HG03025 (cell line): ENCODE results near the gene KIAA1755.

Experiments used
- ATAC-seq: cut with Tn5 transposase; IDR thresholded peaks from one replicate; pipeline ENCODE4 v1.9.1; 2021; ENCODE audit warnings: mild to moderate bottlenecking, moderate library complexity; ENCODE audit not compliant: unreplicated experiment, low FRiP score

The KIAA1755 gene

DNA sequence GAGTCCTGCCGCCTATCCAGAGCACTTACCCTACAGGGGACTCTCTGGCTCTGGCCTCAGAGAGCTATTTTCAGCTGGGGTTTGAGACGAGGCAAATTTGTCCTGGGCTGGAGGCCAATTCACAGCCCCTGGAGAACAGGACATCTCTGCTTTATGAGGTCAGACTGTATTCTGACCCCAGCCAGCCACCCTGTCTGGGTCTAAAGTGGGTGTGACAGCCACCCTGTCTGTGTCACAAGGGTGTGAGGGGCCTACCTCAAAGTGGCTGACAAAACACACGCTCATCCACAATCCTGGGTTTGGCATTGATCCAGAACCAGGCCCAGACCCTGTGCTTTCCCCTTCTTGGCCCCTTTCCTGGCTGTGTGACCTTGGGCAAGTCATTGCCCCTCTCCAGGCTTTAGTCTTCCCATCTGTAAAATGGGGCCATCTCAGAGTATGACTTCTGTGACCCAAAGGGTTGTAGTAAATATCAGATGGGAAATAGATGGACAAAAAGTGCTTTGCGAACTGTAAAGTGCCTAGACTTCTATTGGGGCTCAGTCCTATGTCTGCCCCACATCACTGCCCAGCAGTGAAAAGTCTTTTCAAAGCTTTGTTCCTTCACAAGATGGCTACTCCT lies 51.4 kb downstream of the KIAA1755 start:
- no peak for ATAC-seq

DNA sequence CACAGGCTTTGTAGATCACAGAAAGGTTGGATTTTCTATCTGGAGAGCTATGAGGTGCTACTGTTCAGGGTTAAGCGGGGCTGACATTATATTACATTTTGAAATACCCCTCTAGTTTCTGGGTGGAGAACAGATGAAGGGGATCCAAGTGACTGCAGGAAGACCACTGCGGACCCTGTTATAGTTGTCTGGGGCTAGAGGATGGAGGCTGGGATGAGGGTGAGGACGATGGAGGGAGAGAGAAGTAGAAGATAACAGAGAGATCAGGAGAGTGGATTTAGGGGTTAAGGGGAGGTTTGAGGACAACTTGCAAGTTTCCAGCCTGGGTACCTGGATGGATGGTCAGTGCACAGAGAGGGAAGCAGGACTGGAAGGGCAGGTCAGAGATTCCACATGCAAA lies 52.0 kb downstream of the KIAA1755 start:
- no peak for ATAC-seq

DNA sequence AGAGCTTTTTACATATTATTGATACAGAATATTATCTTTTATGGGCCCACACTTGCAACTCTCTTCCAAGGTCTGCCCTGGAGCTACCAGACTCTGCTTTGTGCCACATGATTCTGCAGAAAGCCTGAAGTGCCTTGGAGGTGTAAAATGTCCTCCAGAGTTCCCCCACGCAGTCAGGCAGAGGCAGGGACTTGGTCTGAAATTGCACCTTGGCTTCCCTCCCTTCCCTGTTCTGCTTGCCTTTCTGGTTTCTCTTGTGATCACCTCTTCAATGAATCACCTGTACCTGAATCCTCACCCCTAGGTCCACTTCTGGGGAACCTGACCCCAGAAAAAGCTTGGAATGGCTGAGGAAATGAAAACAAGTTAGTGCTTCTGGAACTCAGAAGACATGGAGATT lies 52.4 kb downstream of the KIAA1755 start:
- no peak for ATAC-seq

DNA sequence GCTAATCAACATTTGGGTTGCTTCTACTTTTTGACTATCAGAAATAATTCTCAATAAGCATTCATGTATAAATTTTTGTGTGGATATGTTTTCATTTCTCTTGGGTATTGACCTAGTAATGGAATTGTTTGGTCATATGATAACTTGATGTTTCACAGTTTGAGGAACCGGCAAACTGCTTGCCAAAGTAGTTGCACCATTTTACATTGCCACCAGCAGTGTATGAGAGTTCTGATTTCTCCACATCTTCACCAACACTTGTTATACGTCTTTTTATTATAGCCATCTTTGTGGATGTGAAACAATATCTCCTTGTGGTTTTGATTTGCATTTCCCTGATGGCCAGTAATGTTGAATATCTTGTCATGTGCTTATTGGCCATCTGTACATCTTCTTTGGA lies 52.9 kb downstream of the KIAA1755 start:
- no peak for ATAC-seq

DNA sequence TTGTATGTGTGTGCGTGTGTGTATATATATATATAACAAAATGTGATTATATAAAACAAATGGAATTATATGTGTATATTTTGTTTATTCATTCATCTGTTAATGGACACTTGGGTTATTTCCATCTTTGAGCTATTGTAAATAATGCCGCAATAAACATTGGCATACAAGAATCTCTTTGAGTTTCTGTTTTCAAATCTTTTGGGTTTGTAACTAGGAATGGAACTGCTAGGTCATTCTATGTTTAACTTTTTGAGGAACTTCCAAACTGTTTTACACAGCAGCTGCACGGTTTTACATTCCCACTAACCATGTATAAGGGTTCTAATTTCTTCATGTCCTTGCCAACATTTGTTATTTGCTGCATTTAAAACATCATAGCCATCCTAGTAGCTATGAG lies 55.5 kb downstream of the KIAA1755 start:
- no peak for ATAC-seq

DNA sequence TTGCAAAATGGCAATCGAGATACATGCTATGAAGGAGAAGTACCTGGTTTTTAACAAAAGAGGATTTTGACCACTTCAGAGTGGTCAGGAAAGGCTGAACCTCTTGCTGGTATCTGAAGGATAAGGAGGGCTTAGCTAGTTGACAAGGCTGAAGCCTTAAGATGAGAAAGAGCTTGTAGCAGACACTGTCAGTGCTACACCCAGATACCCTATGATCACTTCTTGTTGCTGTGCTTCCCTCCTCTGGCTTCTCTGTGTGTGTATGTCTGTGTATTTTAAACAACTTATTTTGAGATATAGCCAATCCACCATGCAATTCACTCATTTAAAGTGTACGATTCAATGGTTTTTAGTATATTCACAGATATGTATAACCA lies 56.6 kb downstream of the KIAA1755 start:
- no peak for ATAC-seq

DNA sequence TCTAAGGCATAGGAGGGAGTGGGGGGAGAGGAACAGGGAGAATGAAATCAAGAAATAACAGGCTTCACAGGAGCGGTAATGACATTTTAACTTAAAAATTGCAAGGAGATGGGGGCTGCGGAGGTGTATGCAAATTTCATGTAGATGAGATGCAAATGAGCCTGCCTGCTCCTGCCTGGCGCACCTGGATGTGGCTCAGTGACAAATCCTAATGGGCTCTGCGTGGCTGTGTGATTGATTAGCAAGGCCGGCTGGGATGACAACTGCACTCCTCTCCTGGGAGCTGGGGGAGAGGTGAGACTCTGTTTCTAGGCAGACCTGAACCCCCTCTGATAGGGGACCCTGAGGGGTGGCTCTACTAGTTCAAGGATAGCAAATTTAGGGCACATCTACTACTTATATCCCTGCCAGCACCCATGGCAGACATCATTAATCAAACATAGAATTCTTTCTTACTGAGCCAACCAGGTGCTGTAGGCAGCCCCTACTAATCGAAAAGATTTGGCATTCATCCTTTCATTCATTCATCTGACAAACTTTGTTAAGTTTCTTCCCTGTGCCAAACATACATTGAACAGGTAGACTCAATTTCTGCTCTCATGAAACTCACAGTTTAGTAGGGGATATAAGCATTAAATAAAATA lies 57.1 kb downstream of the KIAA1755 start:
- ATAC-seq = no peak

DNA sequence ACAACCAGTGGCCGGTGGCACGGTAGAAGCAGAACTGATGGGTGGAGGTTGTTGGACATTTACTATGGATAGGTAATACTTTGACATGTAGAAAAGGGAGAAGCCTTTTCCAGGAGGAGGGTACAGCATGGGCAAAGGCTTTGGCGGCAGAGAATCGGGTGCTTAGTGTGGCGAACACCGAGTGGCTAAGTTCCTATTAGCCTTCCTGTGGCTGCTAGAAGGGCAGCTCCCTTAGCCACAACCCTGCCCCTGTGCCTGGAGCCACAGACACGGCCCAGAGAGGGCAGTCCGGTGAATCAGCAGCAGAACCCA lies 57.6 kb downstream of the KIAA1755 start:
- ATAC-seq = no peak

DNA sequence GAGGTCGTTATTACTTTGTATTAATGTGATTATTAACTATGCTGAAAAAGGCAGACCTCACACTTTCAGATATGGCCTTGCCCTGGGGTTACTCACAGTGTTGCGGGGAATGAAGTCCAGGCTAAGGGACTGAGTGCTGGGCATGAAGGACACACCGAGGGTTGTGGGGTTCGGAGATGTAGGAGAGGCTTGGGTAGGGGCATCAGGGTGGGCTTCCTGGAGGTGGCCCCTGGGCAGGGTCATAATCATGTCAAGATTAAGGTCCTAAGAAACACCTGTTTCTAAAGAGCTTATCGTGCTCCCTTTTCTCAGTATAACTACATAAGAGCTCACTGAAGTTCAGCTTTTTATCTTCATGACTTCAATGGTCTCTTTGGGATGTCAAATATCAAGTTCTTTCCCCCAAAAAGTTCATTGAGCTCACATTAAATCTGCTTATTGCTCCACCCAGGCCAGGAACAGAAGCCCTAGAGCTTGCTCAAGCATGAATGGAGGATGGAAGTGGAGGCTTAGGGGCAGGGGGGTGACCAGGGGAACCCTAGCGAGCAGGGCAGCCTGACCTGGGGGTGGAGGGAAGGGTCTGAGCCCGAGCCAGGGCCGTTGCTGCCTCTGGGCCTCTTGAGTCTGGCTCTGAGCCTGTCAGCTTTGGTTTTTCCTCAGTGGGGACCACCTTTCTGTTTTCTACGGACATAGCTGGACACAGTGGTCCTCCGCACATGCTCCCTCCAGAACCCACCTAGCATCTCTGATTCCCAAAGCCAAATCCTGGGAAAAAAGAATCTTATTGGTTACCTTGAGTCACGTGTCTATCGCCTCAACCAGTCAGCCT lies 58.2 kb downstream of the KIAA1755 start:
- ATAC-seq = no peak

DNA sequence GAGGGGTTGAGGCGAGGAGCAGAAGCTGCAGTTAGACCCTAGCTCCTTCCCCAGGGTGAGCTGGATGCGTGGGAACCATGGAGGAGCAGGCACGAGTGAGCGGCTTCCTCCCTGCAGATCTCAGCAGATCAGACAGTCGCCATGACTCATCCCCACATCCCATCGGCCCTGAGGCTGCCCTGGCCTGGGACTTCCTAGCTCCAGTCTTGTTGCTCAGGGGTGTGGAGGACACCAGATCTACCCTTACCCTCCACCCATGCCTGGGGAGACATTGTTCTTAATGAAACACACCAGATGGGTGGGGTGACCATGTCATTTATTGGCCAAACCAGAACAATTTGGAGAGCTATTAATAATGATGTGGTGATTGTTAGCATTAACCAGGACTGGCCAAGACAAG lies 59.2 kb downstream of the KIAA1755 start:
- no peak for ATAC-seq

DNA sequence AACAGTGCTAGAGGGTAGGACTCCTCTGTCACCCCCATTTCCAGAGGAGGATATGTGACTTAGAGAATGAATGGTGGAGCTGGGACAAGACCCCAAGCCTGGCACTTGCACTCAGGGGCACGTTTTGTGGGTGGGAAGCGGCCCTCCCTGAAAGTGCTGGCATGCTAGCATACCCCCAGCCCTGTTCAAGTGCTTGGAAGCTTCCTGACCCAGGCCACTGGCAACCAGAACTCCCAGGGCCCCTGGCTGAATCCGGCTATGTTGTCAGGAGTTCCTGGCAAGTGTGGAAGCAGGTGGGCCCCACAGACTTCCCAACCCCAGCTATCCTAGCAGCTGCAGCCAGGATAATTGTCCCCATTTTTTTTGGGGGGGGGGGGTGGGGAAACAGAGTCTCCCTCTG lies 59.9 kb downstream of the KIAA1755 start:
- ATAC-seq = no peak

DNA sequence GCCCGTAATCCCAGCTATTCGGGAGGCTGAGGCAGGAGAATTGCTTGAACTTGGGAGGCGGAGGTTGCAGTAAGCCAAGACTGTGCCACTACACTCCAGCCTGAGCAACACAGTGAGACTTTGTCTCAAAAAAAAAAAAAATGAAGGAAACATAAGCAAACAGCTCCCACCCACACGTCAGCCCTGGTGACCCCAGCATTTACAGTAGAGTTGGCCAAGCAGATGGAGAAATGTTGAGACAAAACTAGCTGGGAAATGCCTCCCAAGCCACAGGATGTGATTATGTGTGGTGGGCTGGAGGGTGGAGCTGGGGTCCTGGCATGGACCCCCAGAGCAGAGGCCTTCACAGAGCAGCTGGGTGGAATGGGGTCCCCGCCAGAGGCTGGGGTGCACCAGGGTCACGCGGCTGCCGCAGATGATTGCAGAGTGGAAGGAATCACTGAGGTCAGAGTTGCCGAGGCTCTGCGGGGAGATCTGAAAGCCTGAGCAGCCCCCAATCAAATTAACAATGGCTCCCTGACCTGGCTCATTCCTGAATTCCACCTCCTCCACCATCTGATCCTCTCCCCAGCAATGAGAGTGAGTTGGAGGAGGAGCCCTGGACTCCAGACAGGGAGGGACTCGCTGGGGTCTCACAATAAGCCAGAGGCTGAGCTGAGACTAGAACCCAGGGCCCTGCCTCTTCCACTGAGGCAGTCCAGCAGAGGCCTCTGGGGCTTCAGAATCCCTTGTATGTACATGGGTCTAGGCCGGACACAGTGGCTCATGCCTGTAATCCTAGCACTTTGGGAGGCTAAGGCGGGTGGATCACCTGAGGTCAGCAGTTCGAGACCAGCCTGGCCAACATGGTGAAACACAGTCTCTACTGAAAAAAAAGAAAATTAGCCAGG lies 60.8 kb downstream of the KIAA1755 start:
- no peak for ATAC-seq

DNA sequence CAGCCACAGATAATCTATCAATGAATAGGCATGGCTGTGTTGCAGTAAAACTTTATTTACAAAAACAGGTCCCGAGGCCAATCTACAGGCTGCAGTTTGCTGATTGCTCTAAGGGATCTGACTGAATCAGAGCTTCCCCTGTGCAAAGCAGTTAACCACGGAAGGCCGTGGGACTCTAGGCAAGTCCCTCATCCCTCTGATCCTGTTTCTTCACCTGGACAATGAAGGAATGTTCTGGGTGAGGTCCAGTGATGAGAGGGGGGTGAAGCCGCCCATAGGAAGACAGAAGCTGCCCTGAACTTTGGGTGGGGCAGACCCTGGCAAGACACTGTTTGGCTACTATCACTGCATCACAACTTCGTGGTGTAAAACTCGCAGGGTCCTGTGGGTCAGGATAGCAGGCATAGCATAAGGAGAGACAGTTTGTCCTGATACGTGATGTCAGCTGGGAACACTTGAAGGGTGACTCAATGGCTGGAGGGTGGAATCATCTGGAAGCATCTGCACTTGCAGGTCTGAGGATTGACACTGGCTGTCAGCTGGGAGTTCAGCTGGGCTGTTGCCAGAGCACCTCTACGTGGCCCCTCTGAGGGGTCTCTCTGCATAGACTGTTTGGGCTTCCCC lies 62.2 kb downstream of the KIAA1755 start:
- ATAC-seq = no peak

DNA sequence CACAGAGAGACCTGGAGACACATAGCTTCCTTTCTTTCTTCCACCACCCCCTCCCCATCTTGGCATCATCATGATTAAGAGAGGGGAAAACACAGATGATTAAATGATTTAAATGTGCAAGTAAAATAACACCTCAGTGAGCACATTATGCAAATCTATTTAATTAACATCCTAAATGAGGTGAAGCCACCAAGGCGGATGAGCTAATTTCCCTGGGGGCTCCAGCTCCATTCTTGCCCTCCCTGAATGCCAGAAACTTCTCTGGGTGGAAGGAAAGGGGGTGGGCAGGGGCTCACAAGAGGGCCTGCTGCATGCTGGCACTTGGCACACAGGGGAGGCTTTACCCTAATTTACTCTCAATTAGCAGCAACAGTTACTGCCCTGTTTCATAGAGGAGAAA lies 62.9 kb downstream of the KIAA1755 start:
- ATAC-seq = no peak

DNA sequence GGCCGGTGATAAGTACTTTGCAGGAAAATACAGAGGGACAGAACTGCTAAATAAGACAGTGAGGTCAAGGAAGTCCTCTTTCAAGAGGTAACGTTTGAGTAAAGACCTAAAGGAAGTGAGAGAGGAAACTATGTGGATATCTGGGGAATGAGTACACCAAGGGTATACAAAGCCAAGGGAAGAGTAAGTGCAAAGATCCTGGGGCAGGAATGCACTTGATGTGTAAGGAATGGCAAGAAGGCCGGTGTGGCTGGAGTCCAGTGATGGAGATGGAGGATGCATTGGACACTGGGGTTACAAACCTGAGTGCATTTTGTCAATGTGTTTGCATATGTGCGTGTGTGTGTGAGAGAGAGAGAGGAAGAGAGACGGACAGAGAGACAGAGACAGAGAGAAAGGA lies 63.3 kb downstream of the KIAA1755 start:
- no peak for ATAC-seq

DNA sequence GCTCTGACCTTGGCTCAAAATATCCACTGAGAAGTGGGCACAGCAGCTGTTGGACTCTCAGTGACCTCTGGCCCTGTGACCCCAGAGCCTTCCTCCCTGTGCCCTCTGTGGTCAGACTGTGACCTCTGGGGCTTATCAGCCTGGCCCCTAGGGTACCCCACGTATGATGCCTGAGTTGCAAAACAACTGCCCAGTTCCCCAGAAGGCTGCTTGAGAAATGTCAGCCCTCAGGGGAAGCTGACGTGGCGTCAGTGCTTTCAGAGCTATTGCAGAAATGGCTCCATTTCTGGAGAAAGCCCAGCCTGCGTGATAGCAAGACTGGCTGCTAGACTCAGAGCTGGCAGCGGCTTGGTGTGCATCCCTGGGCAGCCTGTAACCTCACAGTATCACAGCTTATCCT lies 63.9 kb downstream of the KIAA1755 start:
- no peak for ATAC-seq

DNA sequence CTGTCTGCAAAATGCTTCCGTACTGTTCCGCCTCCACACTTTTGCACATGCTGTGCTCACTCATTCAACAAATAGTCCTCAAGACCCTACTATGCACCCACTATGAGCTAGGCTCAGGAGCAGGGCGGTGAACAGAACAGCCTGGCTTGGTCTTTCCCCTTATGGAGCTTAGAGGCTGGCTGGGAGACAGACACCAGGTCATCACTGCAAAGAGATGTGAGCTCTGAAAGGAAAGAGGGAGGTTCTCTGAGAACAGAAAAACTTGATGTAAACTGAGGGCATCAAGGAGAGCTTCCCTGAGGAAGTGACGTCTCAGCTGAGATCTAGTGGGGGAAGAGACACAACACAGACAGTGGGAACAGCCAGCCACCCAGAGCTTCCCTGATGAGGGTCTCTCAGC lies 64.5 kb downstream of the KIAA1755 start:
- no peak for ATAC-seq

DNA sequence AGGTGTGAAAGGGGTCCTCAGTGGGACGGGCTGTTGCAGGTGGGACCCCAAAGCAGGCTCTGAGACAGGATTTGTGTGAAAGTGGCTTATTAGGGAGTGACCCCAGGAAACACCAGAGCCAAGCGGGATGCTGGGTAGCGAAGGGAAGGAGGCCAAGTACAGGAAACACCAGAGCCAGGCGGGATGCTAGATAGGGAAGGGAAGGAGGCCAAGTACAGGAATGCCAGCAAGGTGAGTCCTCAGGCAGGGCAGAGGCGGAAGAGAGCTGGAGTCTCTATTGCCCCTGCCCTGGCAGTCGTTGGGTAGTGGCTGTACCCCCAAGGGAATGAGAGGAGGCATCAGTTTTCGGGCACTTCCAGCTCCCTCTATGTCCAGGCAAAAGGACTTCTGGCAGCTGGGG lies 65.0 kb downstream of the KIAA1755 start:
- ATAC-seq = no peak

DNA sequence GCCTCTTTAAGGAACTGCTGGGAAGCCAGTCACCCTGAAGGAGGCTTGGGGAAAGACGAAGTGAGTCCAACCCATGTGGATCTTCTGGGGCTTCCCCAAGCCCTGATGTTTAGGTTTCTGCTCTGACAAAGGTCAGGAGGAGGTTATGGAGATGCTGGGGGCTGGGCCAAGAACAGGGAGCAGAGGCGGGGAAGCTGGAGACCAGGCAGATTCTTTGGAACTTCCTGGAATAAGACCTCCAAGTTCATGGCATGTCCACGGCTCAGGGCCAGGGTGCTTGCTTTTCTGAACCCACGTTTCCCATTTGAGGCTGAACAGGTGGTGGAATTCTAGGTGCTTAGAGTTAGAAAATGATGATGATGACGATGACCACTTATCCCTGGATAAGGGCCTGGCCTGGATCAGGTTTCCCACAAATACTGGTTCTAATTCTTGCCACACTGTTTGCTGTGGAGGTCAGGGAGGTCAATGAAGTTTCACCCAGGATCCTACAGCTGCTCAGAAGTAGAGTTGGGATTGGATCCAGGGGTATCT lies 65.5 kb downstream of the KIAA1755 start:
- ATAC-seq = no peak

DNA sequence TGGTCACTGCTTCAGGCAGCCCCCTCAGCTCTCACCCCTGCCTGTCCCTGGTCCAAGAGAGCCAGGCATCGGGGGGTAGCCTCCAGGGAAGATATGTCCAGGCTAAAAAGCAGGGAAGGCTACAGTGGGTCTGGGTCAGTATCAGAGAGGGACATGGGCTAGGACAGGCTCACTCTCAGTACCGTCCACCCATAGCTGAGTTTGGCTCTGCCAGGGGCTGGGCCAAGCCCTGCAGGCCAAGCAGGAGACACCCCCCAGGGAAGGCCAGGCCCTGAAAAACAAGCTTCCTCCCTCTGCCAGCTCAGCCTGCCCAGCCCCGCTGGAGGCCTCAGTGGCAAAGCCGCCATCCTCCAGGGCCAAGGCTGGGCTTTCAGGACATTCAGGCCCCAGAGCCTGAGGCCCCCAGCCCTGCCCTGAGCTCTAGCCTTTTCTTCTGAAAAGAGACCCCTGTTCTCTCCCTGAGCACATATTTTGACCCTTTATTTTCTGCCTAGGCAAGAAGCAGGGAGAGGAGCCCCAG lies 66.9 kb downstream of the KIAA1755 start:
- no peak for ATAC-seq
